Testis (tissue), 2 donors: Measurements from ENCODE around the gene C1orf87.

Experiments
- CTCF ChIP-seq, 3 experiments: fragments of 450-650 bp in 2 of 3; fragments of 200-600 bp in 1 of 3; sonication (generic) in 1 of 3; IDR thresholded peaks; one replicate each; pipeline ENCODE4 v1.5.1; 2016 to 2019; ENCODE audit warnings: antibody characterized with exemption in 3 of 3, mild to moderate bottlenecking in 2 of 3, moderate library complexity in 1 of 3
- POLR2A ChIP-seq: fragments of 450-650 bp; IDR thresholded peaks from one replicate; pipeline ENCODE4 v1.6.1; 2017; ENCODE audit warnings: antibody characterized with exemption, mild to moderate bottlenecking, moderate library complexity

DNA sequence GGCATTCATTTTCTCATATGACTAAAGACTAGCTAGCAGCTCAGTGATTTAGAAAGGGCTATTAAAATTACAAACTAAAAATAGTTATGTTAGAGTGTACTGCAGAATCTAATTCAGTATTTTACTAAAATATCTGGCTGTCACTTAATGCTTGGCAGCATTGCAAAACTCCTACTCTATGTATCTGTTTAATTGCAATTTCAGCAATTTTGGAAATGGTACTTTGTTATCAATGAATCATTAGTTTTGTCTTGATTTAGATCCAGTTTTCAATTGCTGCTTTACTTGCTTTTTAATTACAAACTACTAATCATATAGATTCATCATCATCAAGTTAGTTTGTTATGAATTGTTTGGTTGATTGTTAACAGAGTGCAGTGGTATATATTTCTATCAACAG, 19.2 kb downstream of the C1orf87 start:
- TF ChIP-seq CTCF (IDR thresholded peaks at IDR 0.05) = no peak
- TF ChIP-seq POLR2A = no peak
